GM12878 (cell line): ENCODE data around the gene OLIG2.

ENCODE experiments used
- BRCA1 ChIP-seq: IDR thresholded peaks from 2 replicates; pipeline ENCODE4 v1.6.1; 2011; ENCODE audit warnings: low read depth, low read length, improper control_type of control experiment
- CTCF ChIP-seq, 3 experiments: IDR thresholded peaks in 2 of 3; conservative IDR thresholded peaks in 1 of 3; 2 replicates each; pipeline ENCODE4 v1.5.1; 2011; ENCODE audit warnings: low read depth in 3 of 3, low read length in 3 of 3, mild to moderate bottlenecking in 3 of 3, control low read depth in 2 of 3, moderate library complexity in 2 of 3, inconsistent platforms in 1 of 3, mixed read lengths in 1 of 3; ENCODE audit not compliant: control insufficient read depth in 2 of 3, insufficient read depth in 1 of 3; ENCODE audit errors: extremely low read depth in 1 of 3
- DPF2 ChIP-seq: fragments of 450-650 bp; IDR thresholded peaks from 2 replicates; pipeline ENCODE4 v1.6.1; 2017; ENCODE audit warnings: mild to moderate bottlenecking
- E4F1 ChIP-seq: fragments of 450-650 bp; IDR thresholded peaks from 2 replicates; pipeline ENCODE4 v1.6.1; 2018; ENCODE audit warnings: borderline replicate concordance, mild to moderate bottlenecking; ENCODE audit not compliant: partially characterized antibody
- EP300 ChIP-seq, 2 experiments: fragments of 150-350 bp in 1 of 2; IDR thresholded peaks; 2 replicates each; pipeline ENCODE4 v1.6.1; 2011 to 2012; ENCODE audit warnings: low read depth in 2 of 2, low read length in 2 of 2, borderline replicate concordance in 1 of 2, improper control_type of control experiment in 1 of 2, inconsistent platforms in 1 of 2; ENCODE audit not compliant: control insufficient read depth in 1 of 2
- GABPA ChIP-seq: IDR thresholded peaks from 2 replicates; pipeline ENCODE4 v1.6.1; 2014; ENCODE audit warnings: antibody characterized with exemption, low read depth, mild to moderate bottlenecking, inconsistent platforms
- MTA3 ChIP-seq: IDR thresholded peaks from 2 replicates; pipeline ENCODE4 v1.6.1; 2012; ENCODE audit warnings: low read length, inconsistent platforms, borderline replicate concordance
- NFIC ChIP-seq: IDR thresholded peaks from 2 replicates; pipeline ENCODE4 v1.6.1; 2012; ENCODE audit warnings: low read depth, mild to moderate bottlenecking, inconsistent platforms, low read length, moderate library complexity
- NR2C1 ChIP-seq: fragments of 450-650 bp; IDR thresholded peaks from 2 replicates; pipeline ENCODE4 v1.6.1; 2017; ENCODE audit warnings: antibody characterized with exemption, mild to moderate bottlenecking, moderate library complexity
- POLR2A ChIP-seq: IDR thresholded peaks from 2 replicates; pipeline ENCODE4 v1.6.1; 2011; ENCODE audit warnings: low read depth, mild to moderate bottlenecking, low read length
- RAD51 ChIP-seq: fragments of 450-650 bp; IDR thresholded peaks from 2 replicates; pipeline ENCODE4 v1.6.1; 2016; ENCODE audit warnings: moderate library complexity, mild to moderate bottlenecking, inconsistent platforms
- SIN3A ChIP-seq: IDR thresholded peaks from 2 replicates; pipeline ENCODE4 v1.6.1; 2012; ENCODE audit warnings: low read depth, low read length, improper control_type of control experiment

GRCh38 chr21:33022489-33022827 lies 3.3 kb upstream of the OLIG2 start:
- TF ChIP-seq EP300 (IDR thresholded peaks at IDR 0.05; ENCODE audit: borderline replicate concordance in 1 of 2, control insufficient read depth in 1 of 2, low read depth in 2 of 2, low read length in 2 of 2): no peak
- TF ChIP-seq CTCF (IDR thresholded peaks at IDR 0.05 in 2 of 3, conservative IDR thresholded peaks at IDR 0.05 in 1 of 3; ENCODE audit: control insufficient read depth in 2 of 3, extremely low read depth in 1 of 3, insufficient read depth in 1 of 3, low read depth in 3 of 3, low read length in 3 of 3): no peak
- TF ChIP-seq NR2C1: no peak
- no peak for TF ChIP-seq RAD51
- TF ChIP-seq GABPA: no peak
- no peak for TF ChIP-seq MTA3
- no peak for TF ChIP-seq POLR2A
- no peak for TF ChIP-seq E4F1
- no peak for TF ChIP-seq NFIC
- TF ChIP-seq DPF2: no peak
- no peak for TF ChIP-seq BRCA1
- TF ChIP-seq SIN3A: no peak
